IPS-15b (cell line): ENCODE data around the gene KIZ.

Experiments used
- H3K27me3 ChIP-seq: one replicate; pipeline ENCODE4 v1.6.1; 2013; ENCODE audit warnings: low read length; ENCODE audit not compliant: control insufficient read depth, insufficient read depth
- H3K36me3 ChIP-seq: one replicate; pipeline ENCODE4 v1.6.1; 2013; ENCODE audit warnings: low read length; ENCODE audit not compliant: control insufficient read depth, insufficient read depth
- H3K4me1 ChIP-seq: one replicate; pipeline ENCODE4 v1.6.1; 2013; ENCODE audit warnings: mild to moderate bottlenecking, low read length; ENCODE audit not compliant: control insufficient read depth, insufficient read depth
- H3K4me3 ChIP-seq: one replicate; pipeline ENCODE4 v1.5.1; 2013; ENCODE audit warnings: low read depth, low read length
- H3K9ac ChIP-seq: one replicate; pipeline ENCODE4 v1.6.1; 2013; ENCODE audit warnings: low read depth, mild to moderate bottlenecking, low read length
- H3K9me3 ChIP-seq: one replicate; pipeline ENCODE4 v1.6.1; 2013; ENCODE audit warnings: mild to moderate bottlenecking, low read length; ENCODE audit not compliant: control insufficient read depth, insufficient read depth

KIZ gene

DNA sequence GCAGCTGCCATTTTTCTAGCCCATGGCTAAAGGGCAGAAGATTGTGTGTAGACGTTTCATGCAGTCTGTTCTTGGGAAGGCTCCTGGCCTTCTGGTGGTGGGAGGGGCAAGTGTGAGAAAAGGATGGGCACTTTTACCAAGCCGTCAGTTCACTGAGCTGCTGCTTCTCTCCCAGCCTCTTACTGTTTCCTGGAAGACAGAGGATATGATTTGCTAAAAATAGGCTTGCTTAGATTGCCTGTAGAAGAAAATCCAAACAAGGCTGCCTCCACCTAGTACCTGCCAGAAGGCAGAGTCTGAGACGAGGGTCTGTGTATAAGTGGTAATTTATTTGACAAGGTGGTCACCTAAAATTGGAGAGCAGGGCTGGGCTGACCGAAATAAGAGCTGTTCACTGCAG, 7.5 kb downstream of the KIZ start:
- Histone ChIP-seq H3K4me3 (no peak overlapping the region), H3K4me1 (peaks cover 5% of the 10 kb centered on the region), H3K9me3 (no peaks in the 10 kb centered on the region), H3K9ac (no peak overlapping the region), H3K36me3 (peaks cover 3% of the 10 kb centered on the region), H3K27me3 (no peaks in the 10 kb centered on the region)

DNA sequence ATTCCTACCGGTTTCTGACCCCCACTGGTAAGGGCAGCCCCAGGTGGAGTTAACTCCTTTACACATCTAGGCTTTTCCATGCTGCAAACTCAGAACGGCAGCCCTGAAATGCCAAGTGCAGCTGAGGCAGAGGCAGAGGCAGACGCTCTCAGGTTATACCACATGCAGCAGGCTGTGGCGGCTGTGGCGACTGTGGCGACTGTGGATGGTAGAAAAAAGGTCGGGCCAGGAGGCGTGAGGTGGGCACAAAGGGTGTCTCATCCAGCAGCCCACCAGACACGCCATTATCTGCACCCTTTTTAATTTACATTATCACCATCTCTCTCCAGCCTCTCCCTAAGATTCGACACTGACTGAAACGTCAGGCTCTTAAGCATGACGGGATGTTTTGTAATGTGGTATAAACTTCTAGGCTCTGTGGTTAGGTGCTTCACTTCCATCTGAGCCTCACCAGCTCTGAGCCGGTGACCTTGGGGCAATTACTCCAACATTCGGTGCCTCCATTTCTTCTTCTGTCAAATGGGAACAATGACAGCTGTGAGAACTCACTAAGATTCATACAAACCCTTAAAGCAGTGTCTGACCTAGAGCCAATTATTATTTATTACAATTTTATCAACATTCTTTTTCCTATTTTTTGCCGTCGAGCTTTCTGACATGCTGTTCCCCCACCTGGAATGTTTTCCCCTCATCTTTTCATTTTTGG, 8.2 kb downstream of the KIZ start:
- Histone ChIP-seq H3K4me1 (peaks cover 5% of the 10 kb centered on the region), H3K9me3 (no peaks in the 10 kb centered on the region), H3K36me3 (peaks cover 3% of the 10 kb centered on the region), H3K27me3 (no peaks in the 10 kb centered on the region), H3K4me3 (no peak overlapping the region), H3K9ac (no peak overlapping the region)

DNA sequence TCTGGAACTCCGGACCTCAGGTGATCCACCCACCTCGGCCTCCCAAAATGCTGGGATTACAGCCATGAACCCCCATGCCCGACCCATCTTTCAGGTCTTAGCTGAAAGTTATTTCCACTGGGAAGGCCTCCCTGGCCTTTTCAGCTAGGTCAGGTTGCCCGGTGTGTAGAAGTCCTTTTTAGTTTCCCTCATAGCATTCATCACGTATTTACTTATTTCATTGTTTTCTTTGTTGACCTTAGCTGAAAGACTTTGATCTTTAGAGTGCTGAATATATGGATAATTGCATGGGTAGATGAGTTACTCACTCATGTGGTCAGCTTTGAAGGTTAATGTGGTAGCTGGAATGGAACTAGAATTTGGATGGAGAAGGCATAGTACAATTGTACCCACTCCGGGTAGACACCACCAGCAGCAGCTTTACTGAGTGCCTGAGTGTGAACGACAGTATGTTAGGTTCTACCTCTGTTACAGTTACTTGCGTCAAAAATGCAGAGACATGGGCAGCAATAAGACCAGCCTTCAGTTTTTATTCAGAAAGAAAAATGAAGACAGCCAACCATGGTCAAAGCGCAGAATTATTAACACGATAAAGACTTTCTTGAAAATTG, 9.1 kb downstream of the KIZ start:
- Histone ChIP-seq H3K4me3 (no peak overlapping the region), H3K36me3 (peaks cover 6% of the 10 kb centered on the region), H3K9me3 (no peaks in the 10 kb centered on the region), H3K9ac (no peak overlapping the region), H3K27me3 (no peaks in the 10 kb centered on the region), H3K4me1 (peaks cover 2% of the 10 kb centered on the region)

DNA sequence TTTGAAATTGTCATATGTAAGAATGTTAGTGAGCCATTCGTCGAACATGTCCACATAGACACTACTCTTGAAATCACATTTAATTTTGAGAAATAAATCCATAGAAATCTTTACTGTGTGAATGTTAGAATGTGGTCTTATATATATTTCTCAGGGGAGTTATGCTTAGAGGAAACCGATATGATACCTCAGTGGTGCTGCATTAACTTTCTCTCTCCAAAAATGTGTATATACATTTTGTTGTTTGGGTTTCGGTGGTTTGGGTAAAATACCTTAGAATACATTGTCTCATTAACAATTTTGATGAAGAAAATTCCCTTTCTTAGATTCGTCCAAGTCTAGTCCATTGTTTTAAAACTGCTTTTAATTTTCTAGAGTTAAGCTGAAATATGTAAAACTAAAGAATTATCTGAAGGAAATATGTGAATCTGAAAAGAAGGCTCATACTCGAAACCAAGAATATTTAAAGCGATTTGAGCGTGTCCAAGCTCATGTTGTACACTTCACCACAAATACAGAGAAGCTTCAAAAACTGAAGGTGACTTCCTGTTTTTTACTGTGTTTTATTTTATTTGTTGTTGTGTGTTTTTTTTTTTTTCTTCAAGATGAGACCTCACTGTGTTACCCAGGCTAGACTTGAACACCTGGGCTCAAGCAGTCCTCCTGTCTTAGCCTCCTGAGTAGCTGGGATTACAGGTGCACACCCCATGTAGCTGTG, 10.3 kb downstream of the KIZ start:
- no peak overlapping the region for H3K9ac ChIP-seq
- H3K36me3 ChIP-seq, result peaks cover 8% of the 10 kb centered on the region
- no peaks in the 10 kb centered on the region for H3K27me3 ChIP-seq
- H3K9me3 ChIP-seq, result no peaks in the 10 kb centered on the region
- no peak overlapping the region for H3K4me3 ChIP-seq
- H3K4me1 ChIP-seq, result no peaks in the 10 kb centered on the region

DNA sequence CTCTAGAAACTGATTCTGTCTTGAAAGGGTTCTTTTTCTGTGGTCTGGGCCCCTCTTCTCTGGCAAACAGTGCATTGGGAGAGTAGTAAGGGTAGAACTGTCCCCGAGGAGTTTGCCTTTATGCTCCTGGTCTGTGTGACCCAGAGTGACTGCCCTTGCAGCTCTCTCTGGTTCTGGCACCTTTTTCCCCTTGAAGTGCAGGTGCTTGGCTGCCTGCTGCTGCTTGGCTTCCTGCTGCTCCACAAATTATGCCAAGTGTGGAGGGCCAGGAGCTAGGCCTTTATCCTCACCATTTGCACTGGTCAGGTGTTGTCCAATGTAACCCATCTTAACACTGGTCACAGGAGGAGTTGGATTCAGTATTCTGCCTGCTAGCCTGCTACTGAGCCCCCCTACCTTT, 11.2 kb downstream of the KIZ start:
- Histone ChIP-seq H3K9me3 (no peaks in the 10 kb centered on the region), H3K9ac (no peak overlapping the region), H3K27me3 (no peaks in the 10 kb centered on the region), H3K4me3 (no peak overlapping the region), H3K36me3 (peaks cover 8% of the 10 kb centered on the region), H3K4me1 (no peaks in the 10 kb centered on the region)

DNA sequence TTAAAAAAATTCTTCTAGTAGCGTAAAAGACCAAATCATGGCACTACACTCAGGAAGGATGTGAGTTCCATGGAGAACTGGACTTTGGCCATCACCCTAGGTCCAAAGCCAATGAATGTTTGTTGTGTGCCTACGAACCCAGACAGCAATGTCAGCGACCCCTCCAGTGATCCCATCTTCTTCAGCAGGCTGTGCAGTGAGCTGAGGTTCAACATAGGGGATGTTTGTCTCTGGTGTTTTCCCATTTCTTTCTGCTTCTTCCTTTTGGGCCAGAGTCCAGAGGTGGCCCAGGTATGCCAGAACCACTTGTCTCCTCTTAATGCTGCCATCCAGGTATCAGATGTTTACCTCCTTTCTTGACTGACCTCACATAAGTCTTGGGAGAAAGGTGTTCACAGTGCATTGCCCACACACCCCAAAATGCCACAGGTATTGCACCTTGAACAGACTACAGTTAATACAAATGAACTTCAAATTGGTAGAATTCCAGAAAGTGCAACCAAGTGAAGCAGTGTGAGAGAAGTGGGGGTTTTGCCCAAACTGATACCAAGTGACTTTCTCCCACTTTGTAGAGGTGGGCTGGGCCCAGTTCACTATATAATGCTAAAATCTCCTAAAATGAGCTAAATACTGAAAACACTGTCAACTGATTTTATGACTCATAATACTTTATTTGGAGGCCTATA, 14.1 kb downstream of the KIZ start:
- H3K9me3 ChIP-seq, result no peaks in the 10 kb centered on the region
- H3K36me3 ChIP-seq, result peaks cover 5% of the 10 kb centered on the region
- H3K9ac ChIP-seq, result no peak overlapping the region
- H3K4me1 ChIP-seq, result no peaks in the 10 kb centered on the region
- no peak overlapping the region for H3K4me3 ChIP-seq
- H3K27me3 ChIP-seq, result no peaks in the 10 kb centered on the region

DNA sequence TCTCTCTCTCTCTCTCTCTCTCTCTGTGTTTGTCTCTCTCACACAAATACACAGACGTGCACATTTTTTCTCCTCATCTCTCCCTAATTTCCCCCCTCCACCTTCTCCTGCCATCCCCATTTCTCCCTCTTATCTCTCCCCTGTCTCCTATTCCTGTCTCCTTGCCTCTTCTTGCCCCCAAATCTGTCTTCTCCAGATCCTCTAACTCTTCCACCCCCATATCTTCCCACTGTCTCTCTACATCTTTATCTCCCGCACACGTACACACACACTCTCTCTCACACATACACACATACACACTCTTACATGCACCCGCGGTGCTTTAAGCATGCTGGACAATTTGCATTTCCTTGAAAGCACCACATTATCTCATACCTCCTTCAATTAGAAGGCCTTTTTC, 15.9 kb downstream of the KIZ start:
- Histone ChIP-seq H3K4me3 (no peak overlapping the region), H3K4me1 (no peaks in the 10 kb centered on the region), H3K36me3 (peaks cover 5% of the 10 kb centered on the region), H3K9ac (no peak overlapping the region), H3K27me3 (no peaks in the 10 kb centered on the region), H3K9me3 (no peaks in the 10 kb centered on the region)

DNA sequence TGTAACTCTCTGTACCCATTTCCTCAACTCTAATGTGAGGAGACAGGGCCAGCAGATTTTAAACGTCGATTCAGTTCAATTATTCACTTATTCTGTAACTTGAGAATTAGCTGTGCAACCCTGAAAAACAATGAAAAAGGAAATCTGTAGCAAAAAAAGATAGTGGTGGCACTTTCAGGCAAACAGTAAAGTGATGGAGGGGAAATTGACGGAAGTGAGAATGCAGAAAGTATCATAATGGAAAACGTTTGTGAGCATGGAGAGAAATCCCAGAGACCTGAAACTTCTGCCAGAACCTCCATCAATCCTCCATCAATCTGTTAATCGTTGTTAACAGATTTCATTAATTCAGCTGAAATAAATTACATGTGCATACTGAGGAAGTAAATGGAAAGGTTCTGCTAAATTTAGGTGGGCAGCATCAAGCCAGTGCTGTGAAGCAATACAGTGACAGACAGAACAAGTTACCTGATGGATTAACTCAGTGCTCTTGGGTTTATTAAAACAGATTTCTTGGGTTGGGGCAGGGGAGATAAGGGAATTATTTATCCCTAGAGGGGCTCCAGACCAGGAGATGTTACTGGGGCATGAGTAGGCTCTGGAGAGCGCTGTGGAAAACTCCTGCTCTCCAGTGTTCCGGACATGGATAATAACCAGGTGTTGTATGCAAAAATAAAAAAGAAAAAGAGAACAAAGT, 17.5 kb downstream of the KIZ start:
- Histone ChIP-seq H3K9ac (no peak overlapping the region), H3K4me1 (no peaks in the 10 kb centered on the region), H3K27me3 (no peaks in the 10 kb centered on the region), H3K36me3 (peaks cover 5% of the 10 kb centered on the region), H3K9me3 (no peaks in the 10 kb centered on the region), H3K4me3 (no peak overlapping the region)

DNA sequence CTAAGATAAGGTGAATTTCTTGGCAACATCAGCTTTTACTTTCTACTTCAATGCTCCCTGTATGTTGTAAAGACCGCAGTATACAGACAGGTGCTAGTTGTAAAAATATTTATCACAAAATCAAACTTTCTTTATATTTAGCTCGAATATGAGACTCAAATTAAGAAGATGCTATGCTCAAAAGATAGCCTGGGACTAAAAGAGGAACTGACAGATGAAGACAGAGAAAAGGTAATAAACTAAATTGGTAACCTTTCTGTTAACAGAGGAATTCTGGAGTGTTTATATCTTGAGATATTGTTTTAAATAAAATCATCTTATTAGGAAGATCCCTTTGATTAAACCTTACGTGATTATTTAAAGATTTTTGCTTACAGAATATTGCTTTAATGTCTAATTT, 19.5 kb downstream of the KIZ start:
- H3K4me3 ChIP-seq, result no peak overlapping the region
- H3K9ac ChIP-seq, result no peak overlapping the region
- no peaks in the 10 kb centered on the region for H3K36me3 ChIP-seq
- no peaks in the 10 kb centered on the region for H3K9me3 ChIP-seq
- H3K27me3 ChIP-seq, result no peaks in the 10 kb centered on the region
- no peaks in the 10 kb centered on the region for H3K4me1 ChIP-seq

DNA sequence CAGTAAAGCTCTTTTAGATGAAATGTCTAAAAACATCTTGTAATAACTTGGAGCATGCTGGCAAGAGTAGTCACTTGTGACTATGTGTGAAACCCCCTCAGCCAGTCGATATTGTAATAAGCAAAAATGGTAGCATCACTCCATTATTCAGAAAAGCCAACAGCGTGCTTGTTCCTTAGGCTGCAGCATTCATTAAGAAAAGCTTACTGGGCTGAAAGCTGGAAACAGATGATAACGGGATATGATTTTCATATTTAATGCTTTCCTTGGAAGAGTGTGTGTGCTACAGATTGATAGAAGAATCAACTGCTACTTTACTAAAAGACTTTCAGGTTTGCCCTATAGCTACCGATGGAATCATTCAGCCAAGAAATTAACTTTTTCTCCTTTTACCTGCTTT, 20.3 kb downstream of the KIZ start:
- no peaks in the 10 kb centered on the region for H3K9me3 ChIP-seq
- H3K4me3 ChIP-seq, result no peak overlapping the region
- H3K36me3 ChIP-seq, result no peaks in the 10 kb centered on the region
- no peak overlapping the region for H3K9ac ChIP-seq
- no peaks in the 10 kb centered on the region for H3K4me1 ChIP-seq
- H3K27me3 ChIP-seq, result no peaks in the 10 kb centered on the region

DNA sequence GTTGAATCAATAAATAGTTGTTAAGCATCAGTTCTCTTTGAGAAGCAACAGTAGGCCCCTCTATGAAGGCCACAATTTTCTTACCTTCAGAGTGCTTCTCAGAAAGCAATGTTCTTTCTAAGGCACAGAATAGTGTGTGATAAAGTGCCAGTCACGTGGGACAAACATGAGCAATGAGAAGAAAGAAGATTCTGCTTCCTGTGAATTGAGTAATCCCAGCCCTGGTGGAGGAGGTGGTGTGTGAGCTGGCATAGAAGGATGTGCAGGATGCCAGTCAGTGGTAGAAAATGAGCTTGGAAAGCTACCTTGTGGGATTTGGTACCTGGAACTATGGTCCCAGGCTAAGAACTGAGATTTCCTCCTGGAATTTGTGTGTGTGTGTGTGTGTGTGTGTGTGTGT, 21.7 kb downstream of the KIZ start:
- Histone ChIP-seq H3K9ac (no peak overlapping the region), H3K9me3 (no peaks in the 10 kb centered on the region), H3K27me3 (no peaks in the 10 kb centered on the region), H3K4me1 (no peaks in the 10 kb centered on the region), H3K36me3 (no peaks in the 10 kb centered on the region), H3K4me3 (no peak overlapping the region)
